Panc1 (cell line): ENCODE data around the gene SAP30. TPM values are rescaled to one million over a fixed set of nuclear protein-coding genes. Genes with fewer than 3 reads are reported as not detected.

Experiments used
- ATAC-seq: fragments of 200-7000 bp; cut with Tn5 transposase; 2 replicates; pipeline ENCODE4 v1.9.1; 2020; ENCODE audit warnings: mild to moderate bottlenecking, moderate library complexity
- BruUV-seq: library from RNA; stranded (reverse); fragments of 400-500 nt; replicated peaks from 2 replicates; lab custom pipeline; 2021; lab: Mats Ljungman, UMichigan
- CTCF ChIA-PET: fragments of 300-600 bp; sonication (Branson Sonifier 250); formaldehyde crosslinking; loops from one replicate; lab custom pipeline; 2022; ENCODE audit warnings: antibody characterized with exemption; lab: Charles Lee
- POLR2A ChIA-PET: fragments of 300-600 bp; sonication (Branson Sonifier 250); formaldehyde crosslinking; loops from one replicate; lab custom pipeline; 2022; ENCODE audit warnings: antibody characterized with exemption; lab: Charles Lee
- DNase-seq: peaks from one replicate; pipeline ENCODE4 v3.0.0-alpha.2; 2010; ENCODE audit warnings: low read depth, low spot score
- H3K27ac ChIP-seq: 2 replicates; pipeline ENCODE4 v1.5.1; 2011; ENCODE audit warnings: mild to moderate bottlenecking, low read length, inconsistent platforms
- H3K27me3 ChIP-seq: fragments of 200-500 bp; sonication (Bioruptor generic); 2 replicates; pipeline ENCODE4 v1.6.0; 2014; ENCODE audit warnings: low read length, inconsistent platforms; ENCODE audit not compliant: control insufficient read depth, insufficient read depth
- H3K36me3 ChIP-seq: fragments of 200-500 bp; sonication (Bioruptor generic); 2 replicates; pipeline ENCODE4 v1.5.1; 2014; ENCODE audit warnings: inconsistent platforms, mild to moderate bottlenecking, low read length, moderate library complexity; ENCODE audit not compliant: control insufficient read depth, insufficient read depth
- H3K4me1 ChIP-seq: 2 replicates; pipeline ENCODE4 v1.5.1; 2011; ENCODE audit warnings: inconsistent platforms, mild to moderate bottlenecking, low read length, moderate library complexity; ENCODE audit not compliant: control insufficient read depth, insufficient read depth
- H3K4me3 ChIP-seq, 2 experiments: 2 replicates each; pipeline ENCODE4 v1.5.1; 2011 to 2012; ENCODE audit warnings: low read depth in 2 of 2, low read length in 2 of 2, mild to moderate bottlenecking in 2 of 2, inconsistent platforms in 1 of 2, moderate library complexity in 1 of 2
- H3K9me3 ChIP-seq: fragments of 200-500 bp; sonication (Bioruptor generic); 2 replicates; pipeline ENCODE4 v1.5.1; 2014; ENCODE audit warnings: low read depth, mild to moderate bottlenecking, inconsistent platforms, low read length, moderate library complexity; ENCODE audit not compliant: control insufficient read depth, insufficient read depth
- POLR2AphosphoS5 ChIP-seq: IDR thresholded peaks from 2 replicates; pipeline ENCODE4 v1.6.1; 2012; ENCODE audit warnings: mild to moderate bottlenecking, low read depth, low read length, moderate library complexity
- REST ChIP-seq, 2 experiments: IDR thresholded peaks; 2 replicates each; pipeline ENCODE4 v1.6.1; 2011 to 2012; ENCODE audit warnings: low read depth in 2 of 2, control low read depth in 1 of 2, low read length in 1 of 2, mild to moderate bottlenecking in 1 of 2, moderate library complexity in 1 of 2; ENCODE audit not compliant: insufficient read depth in 1 of 2
- SIN3A ChIP-seq: IDR thresholded peaks from 2 replicates; pipeline ENCODE4 v1.6.1; 2012; ENCODE audit warnings: low read depth, mild to moderate bottlenecking, low read length, moderate library complexity, borderline replicate concordance; ENCODE audit not compliant: insufficient read depth
- TCF7L2 ChIP-seq: IDR thresholded peaks from 2 replicates; pipeline ENCODE4 v1.6.1; 2011; ENCODE audit warnings: mild to moderate bottlenecking, low read depth, low read length, inconsistent platforms
- in situ Hi-C: cut with HindIII; loops from 2 replicates; pipeline ENCODE4 v1.10.0; 2016; ENCODE audit warnings: low sequenced_read_pairs, low pct_unique_long_range_greater_than_20kb
- intact Hi-C: fragments of 100-400 bp; cut with micrococcal nuclease; formaldehyde crosslinking; loops from one replicate; pipeline ENCODE4 v1.10.0; 2022; ENCODE audit not compliant: unreplicated experiment
- total RNA-seq: library from RNA; stranded (reverse); gene quantifications from one replicate; pipeline ENCODE4 v1.2.1, GENCODE V29; 2021; ENCODE audit not compliant: unreplicated experiment
- TF ChIP-seq, protein P1 (sequence below): fragments of 450-650 bp; IDR thresholded peaks from 2 replicates; pipeline ENCODE4 v1.5.1; 2017; ENCODE audit warnings: mild to moderate bottlenecking

Gene SAP30
- total RNA-seq, 1 experiment from 2014 or later, result 23.4 TPM

DNA sequence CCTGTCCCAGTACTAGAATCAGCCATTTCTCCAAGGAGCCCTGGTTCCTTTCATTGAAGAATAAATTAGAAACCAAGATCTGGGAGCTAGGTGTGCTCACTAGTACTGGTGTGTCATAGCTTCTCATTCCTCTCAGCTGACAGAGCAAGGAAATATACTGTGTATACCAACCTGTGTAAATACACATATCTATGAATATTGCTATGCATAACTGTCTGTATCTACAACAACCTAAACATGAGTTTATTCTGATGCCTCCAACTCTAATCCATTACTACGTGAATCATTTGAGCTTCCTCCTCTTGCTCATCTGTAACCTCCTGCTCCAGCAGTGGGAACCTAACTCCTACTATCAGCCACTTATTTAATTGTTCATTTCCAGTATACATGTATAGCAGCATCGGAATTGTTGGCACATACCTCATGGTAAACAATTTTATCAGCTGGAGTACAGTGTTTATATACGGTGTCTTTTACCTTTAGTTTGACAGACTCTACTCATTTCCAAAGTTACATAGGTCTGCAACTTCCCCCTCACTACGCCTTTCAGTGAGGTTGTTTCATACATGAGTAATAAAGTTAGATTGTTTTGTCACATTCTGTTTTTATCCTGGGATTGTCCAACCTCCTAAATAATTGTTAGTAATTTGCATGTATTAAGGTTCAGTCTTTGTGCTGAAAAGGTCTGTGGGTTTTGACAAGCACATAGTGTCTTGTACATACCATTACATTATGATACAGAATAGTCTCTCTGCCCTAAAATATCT lies 35.3 kb downstream of the SAP30 start:
- intact Hi-C loops, result no loop called here
- no peak overlapping the region for H3K4me3 ChIP-seq
- H3K27ac ChIP-seq, result no peak overlapping the region
- H3K27me3 ChIP-seq, result no peaks in the 10 kb centered on the region
- no TSS peak for BruUV-seq
- TF ChIP-seq SIN3A (no peak), TCF7L2 (no peak), POLR2AphosphoS5 (no peak), REST (IDR thresholded peaks at IDR 0.05; ENCODE audit: insufficient read depth in 1 of 2, low read depth in 2 of 2, low read length in 1 of 2) (no peak)
- TF ChIP-seq, protein P1, sequence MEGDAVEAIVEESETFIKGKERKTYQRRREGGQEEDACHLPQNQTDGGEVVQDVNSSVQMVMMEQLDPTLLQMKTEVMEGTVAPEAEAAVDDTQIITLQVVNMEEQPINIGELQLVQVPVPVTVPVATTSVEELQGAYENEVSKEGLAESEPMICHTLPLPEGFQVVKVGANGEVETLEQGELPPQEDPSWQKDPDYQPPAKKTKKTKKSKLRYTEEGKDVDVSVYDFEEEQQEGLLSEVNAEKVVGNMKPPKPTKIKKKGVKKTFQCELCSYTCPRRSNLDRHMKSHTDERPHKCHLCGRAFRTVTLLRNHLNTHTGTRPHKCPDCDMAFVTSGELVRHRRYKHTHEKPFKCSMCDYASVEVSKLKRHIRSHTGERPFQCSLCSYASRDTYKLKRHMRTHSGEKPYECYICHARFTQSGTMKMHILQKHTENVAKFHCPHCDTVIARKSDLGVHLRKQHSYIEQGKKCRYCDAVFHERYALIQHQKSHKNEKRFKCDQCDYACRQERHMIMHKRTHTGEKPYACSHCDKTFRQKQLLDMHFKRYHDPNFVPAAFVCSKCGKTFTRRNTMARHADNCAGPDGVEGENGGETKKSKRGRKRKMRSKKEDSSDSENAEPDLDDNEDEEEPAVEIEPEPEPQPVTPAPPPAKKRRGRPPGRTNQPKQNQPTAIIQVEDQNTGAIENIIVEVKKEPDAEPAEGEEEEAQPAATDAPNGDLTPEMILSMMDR, result no peak
- no peaks in the 10 kb centered on the region for H3K9me3 ChIP-seq
- in situ Hi-C loops, result no loop called here
- ChIA-PET CTCF (no interaction called here), POLR2A (no interaction called here)
- no peak for DNase-seq
- no peaks in the 10 kb centered on the region for H3K36me3 ChIP-seq
- no peaks in the 10 kb centered on the region for H3K4me1 ChIP-seq
- ATAC-seq, result no peak

DNA sequence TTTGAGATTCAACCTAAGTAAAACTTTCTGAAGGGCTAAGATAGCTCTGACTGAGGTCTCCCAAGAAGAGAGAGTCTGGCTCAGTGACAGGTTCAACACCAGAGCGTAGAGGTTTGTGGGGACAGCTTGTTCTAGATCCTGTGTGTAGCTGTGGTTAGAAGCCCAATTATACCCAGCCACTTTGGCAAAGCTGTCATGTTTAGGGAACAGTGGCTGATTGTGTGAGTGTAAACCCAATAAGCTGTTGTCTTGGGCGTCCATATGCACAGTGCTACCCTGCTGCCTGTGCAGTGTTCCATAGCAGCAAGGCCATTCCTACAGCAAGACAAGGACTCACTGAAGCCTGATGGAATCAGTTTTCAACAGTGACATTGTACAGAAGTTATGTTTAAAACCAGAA lies 39.3 kb downstream of the SAP30 start:
- BruUV-seq, result no TSS peak
- Histone ChIP-seq H3K27ac (no peak overlapping the region), H3K4me3 (no peak overlapping the region), H3K9me3 (no peaks in the 10 kb centered on the region), H3K36me3 (no peaks in the 10 kb centered on the region), H3K27me3 (no peaks in the 10 kb centered on the region), H3K4me1 (no peaks in the 10 kb centered on the region)
- POLR2A ChIA-PET, result no interaction called here
- intact Hi-C loops, result no loop called here
- in situ Hi-C loops, result no loop called here
- DNase-seq, result no peak
- TF ChIP-seq, protein P1, result no peak
- TF ChIP-seq TCF7L2 (no peak), SIN3A (no peak), REST (IDR thresholded peaks at IDR 0.05; ENCODE audit: insufficient read depth in 1 of 2, low read depth in 2 of 2, low read length in 1 of 2) (no peak), POLR2AphosphoS5 (no peak)
- ATAC-seq, result no peak
- CTCF ChIA-PET, result interaction anchor here (0.5 kb wide), 1 partner anchor 23 kb away, joined by 10 read pairs; no protein-coding TSS in a partner anchor
